Osteoblast (primary cell): ENCODE results near the gene UBL7. TPM values are rescaled to one million over a fixed set of nuclear protein-coding genes. Genes with fewer than 3 reads are reported as not detected.

Source experiments
- DNase-seq: peaks from one replicate; pipeline ENCODE4 v3.0.0; 2011; ENCODE audit warnings: low spot score, mixed read lengths; ENCODE audit not compliant: insufficient read length; ENCODE audit errors: missing footprints
- H2AFZ ChIP-seq: 2 replicates; pipeline ENCODE4 v1.6.0; 2011; ENCODE audit warnings: mild to moderate bottlenecking, low read length
- H3K27ac ChIP-seq: 2 replicates; pipeline ENCODE4 v1.5.1; 2011; ENCODE audit warnings: mild to moderate bottlenecking, low read depth, low read length, moderate library complexity
- H3K27me3 ChIP-seq: 2 replicates; pipeline ENCODE4 v1.6.0; 2012; ENCODE audit warnings: mild to moderate bottlenecking, control low read depth, inconsistent platforms, low read length, moderate library complexity; ENCODE audit not compliant: insufficient read depth
- H3K36me3 ChIP-seq: 2 replicates; pipeline ENCODE4 v1.5.1; 2011; ENCODE audit warnings: mild to moderate bottlenecking, low read length, control low read depth, moderate library complexity; ENCODE audit not compliant: insufficient read depth
- H3K4me1 ChIP-seq: 2 replicates; pipeline ENCODE4 v1.5.1; 2011; ENCODE audit warnings: mild to moderate bottlenecking, low read length, control low read depth, moderate library complexity; ENCODE audit not compliant: insufficient read depth
- H3K4me2 ChIP-seq: 2 replicates; pipeline ENCODE4 v1.6.0; 2011; ENCODE audit warnings: mild to moderate bottlenecking, low read length; ENCODE audit not compliant: insufficient read depth
- H3K4me3 ChIP-seq: fragments of 200-600 bp; sonication (generic); 3 replicates; pipeline ENCODE4 v1.5.1; 2012; ENCODE audit warnings: mild to moderate bottlenecking, low read length, inconsistent platforms; ENCODE audit not compliant: insufficient read depth
- H3K79me2 ChIP-seq: 2 replicates; pipeline ENCODE4 v1.6.0; 2012; ENCODE audit warnings: mild to moderate bottlenecking, low read length, control low read depth, inconsistent platforms; ENCODE audit not compliant: insufficient read depth
- H3K9me3 ChIP-seq: 2 replicates; pipeline ENCODE4 v1.5.1; 2011; ENCODE audit warnings: low read depth, low read length, control low read depth
- H4K20me1 ChIP-seq: 2 replicates; pipeline ENCODE4 v1.6.0; 2012; ENCODE audit warnings: mild to moderate bottlenecking, low read length, control low read depth; ENCODE audit not compliant: insufficient read depth
- total RNA-seq: library from RNA; depleted of rRNA; stranded (reverse); fragments of >200 nt; gene quantifications from 2 replicates; pipeline ENCODE4 v1.2.3, GENCODE V29; 2012
- TF ChIP-seq, protein P1 (sequence below): IDR thresholded peaks from 2 replicates; pipeline ENCODE4 v1.5.1; 2011; ENCODE audit warnings: mild to moderate bottlenecking, low read depth, low read length, moderate library complexity; ENCODE audit errors: extremely low read depth

The UBL7 gene
- total RNA-seq, 1 donor: 39.8 TPM

DNA sequence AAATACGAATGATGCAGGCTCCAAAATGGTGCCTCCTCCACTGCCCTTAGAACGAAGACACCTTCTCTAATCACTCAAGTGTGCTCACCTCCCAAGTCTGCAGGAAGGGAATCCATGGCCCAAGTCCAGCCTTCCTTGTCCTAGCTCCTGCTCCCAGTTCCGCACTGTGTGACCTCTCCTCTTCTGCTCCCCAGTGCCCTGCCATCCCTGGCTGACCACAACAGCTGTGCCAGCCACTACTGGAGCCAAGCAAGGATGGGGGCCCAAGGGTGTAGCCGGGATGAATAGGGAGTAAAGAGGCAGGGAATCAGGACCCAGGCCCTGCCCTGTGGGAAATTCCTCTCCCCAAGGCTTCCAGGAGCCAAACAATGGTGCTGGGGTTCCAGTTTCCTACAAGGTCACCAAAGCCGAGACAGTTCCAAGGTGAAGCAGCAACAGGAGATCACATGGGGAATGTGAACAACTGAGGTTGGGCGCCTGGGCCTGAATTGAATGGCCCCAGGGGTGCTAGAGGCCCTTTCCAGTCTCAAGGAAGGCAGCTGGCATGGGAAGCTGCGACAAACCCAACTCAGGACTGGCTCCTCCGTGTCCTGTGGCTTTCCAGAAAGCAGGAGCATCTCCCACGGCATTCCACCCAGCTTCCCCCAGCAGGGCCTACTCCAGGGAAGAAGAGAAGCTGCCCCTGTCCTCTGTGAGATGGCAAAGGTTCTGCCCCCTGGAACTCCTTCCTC, 47.4 kb downstream of the UBL7 start:
- DNase-seq: no peak
- Histone ChIP-seq H3K27ac (peak overlapping the region; percentile 46), H3K27me3 (no peaks in the 10 kb centered on the region), H2AFZ (no peak overlapping the region), H3K79me2 (peaks cover 62% of the 10 kb centered on the region), H3K9me3 (no peaks in the 10 kb centered on the region), H4K20me1 (peaks cover 24% of the 10 kb centered on the region), H3K4me2 (no peak overlapping the region), H3K36me3 (peaks cover 80% of the 10 kb centered on the region), H3K4me1 (peaks cover 48% of the 10 kb centered on the region), H3K4me3 (no peak overlapping the region)
- TF ChIP-seq, protein P1, sequence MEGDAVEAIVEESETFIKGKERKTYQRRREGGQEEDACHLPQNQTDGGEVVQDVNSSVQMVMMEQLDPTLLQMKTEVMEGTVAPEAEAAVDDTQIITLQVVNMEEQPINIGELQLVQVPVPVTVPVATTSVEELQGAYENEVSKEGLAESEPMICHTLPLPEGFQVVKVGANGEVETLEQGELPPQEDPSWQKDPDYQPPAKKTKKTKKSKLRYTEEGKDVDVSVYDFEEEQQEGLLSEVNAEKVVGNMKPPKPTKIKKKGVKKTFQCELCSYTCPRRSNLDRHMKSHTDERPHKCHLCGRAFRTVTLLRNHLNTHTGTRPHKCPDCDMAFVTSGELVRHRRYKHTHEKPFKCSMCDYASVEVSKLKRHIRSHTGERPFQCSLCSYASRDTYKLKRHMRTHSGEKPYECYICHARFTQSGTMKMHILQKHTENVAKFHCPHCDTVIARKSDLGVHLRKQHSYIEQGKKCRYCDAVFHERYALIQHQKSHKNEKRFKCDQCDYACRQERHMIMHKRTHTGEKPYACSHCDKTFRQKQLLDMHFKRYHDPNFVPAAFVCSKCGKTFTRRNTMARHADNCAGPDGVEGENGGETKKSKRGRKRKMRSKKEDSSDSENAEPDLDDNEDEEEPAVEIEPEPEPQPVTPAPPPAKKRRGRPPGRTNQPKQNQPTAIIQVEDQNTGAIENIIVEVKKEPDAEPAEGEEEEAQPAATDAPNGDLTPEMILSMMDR: no peak

DNA sequence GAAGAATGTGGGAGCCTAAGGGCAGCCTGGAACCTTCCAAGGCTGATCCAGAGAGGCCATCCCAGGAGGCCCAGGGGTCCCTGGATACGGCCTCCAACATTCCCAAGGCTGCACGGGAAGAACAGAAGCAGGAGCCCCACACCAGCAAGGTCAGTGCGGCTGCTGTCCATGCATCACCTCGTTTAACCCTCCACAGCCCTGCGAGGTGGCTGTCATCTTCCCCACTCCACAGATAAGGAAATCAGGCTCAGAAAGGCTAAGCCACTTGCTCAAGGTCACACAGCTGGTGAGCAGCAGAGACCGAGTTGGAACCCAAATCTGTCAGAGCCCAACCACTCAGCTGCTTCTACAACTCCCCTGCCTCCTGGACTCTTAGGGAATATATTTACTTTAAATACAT, 48.8 kb downstream of the UBL7 start:
- H4K20me1 ChIP-seq: peaks cover 18% of the 10 kb centered on the region
- no peaks in the 10 kb centered on the region for H3K27me3 ChIP-seq
- H3K4me1 ChIP-seq: peaks cover 49% of the 10 kb centered on the region
- H3K79me2 ChIP-seq: peaks cover 49% of the 10 kb centered on the region
- no peak overlapping the region for H3K4me2 ChIP-seq
- H3K36me3 ChIP-seq: peaks cover 71% of the 10 kb centered on the region
- H2AFZ ChIP-seq: no peak overlapping the region
- H3K9me3 ChIP-seq: no peaks in the 10 kb centered on the region
- no peak for DNase-seq
- H3K27ac ChIP-seq: peak overlapping the region; percentile 33
- TF ChIP-seq, protein P1: no peak
- H3K4me3 ChIP-seq: no peak overlapping the region

GRCh38 chr15:74411686-74412085, 49.3 kb downstream of the UBL7 start:
- Histone ChIP-seq H3K4me3 (no peak overlapping the region), H2AFZ (no peak overlapping the region), H3K4me2 (no peak overlapping the region), H3K36me3 (peaks cover 67% of the 10 kb centered on the region), H3K79me2 (peaks cover 44% of the 10 kb centered on the region), H3K4me1 (peaks cover 49% of the 10 kb centered on the region), H4K20me1 (peaks cover 13% of the 10 kb centered on the region), H3K27ac (no peak overlapping the region), H3K9me3 (no peaks in the 10 kb centered on the region), H3K27me3 (no peaks in the 10 kb centered on the region)
- TF ChIP-seq, protein P1: no peak
- DNase-seq: peak; percentile 85

- Histone ChIP-seq H4K20me1 (peaks cover 7% of the 10 kb centered on the region), H3K4me2 (no peak overlapping the region), H3K27me3 (no peaks in the 10 kb centered on the region), H3K4me3 (no peak overlapping the region), H3K9me3 (no peaks in the 10 kb centered on the region), H3K4me1 (peaks cover 50% of the 10 kb centered on the region), H3K79me2 (peaks cover 32% of the 10 kb centered on the region), H3K27ac (no peak overlapping the region), H3K36me3 (peaks cover 55% of the 10 kb centered on the region), H2AFZ (no peak overlapping the region)
- TF ChIP-seq, protein P1: no peak
- DNase-seq: no peak
These were observed 50.5 kb downstream of the UBL7 start for GRCh38 chr15:74410502-74410901.
